Lung (tissue), 12 donors: ENCODE results near the gene NRDE2. TPM values are rescaled to one million over a fixed set of nuclear protein-coding genes. Genes with fewer than 3 reads are reported as not detected.

Source experiments
- ATAC-seq: fragments of 200-7000 bp; cut with Tn5 transposase; one replicate; pipeline ENCODE4 v1.9.1; 2020; ENCODE audit warnings: moderate number of reproducible peaks; ENCODE audit not compliant: insufficient read depth, low FRiP score
- DNase-seq, 3 donors: peaks; one replicate each; pipeline ENCODE4 v3.0.0-alpha.2; 2013 to 2017
- H3K27ac ChIP-seq, 2 donors: one replicate each; pipeline ENCODE4 v1.5.1; 2013; ENCODE audit warnings: mild to moderate bottlenecking in 2 of 2, moderate library complexity in 2 of 2, control low read depth in 1 of 2, inconsistent platforms in 1 of 2, low read depth in 1 of 2, low read length in 1 of 2
- H3K27me3 ChIP-seq, 3 donors: one replicate each; pipeline ENCODE4 v1.5.1; 2013; ENCODE audit warnings: low read length in 2 of 3; ENCODE audit not compliant: control insufficient read depth in 3 of 3, insufficient read depth in 3 of 3
- H3K36me3 ChIP-seq, 4 donors: one replicate each; pipeline ENCODE4 v1.5.1; 2013; ENCODE audit warnings: low read length in 4 of 4, mild to moderate bottlenecking in 1 of 4, moderate library complexity in 1 of 4; ENCODE audit not compliant: control insufficient read depth in 4 of 4, insufficient read depth in 4 of 4
- H3K4me1 ChIP-seq, 5 donors: one replicate each; pipeline ENCODE4 v1.5.1; 2013; ENCODE audit warnings: low read length in 5 of 5, mild to moderate bottlenecking in 2 of 5, moderate library complexity in 1 of 5; ENCODE audit not compliant: control insufficient read depth in 5 of 5, insufficient read depth in 5 of 5
- H3K4me3 ChIP-seq: one replicate; pipeline ENCODE4 v1.5.1; 2013; ENCODE audit warnings: mild to moderate bottlenecking, control low read depth, moderate library complexity
- H3K9ac ChIP-seq, 2 donors: one replicate each; pipeline ENCODE4 v1.5.1; 2013; ENCODE audit warnings: low read length in 2 of 2, control low read depth in 1 of 2; ENCODE audit not compliant: insufficient read depth in 1 of 2
- H3K9me3 ChIP-seq, 4 donors: one replicate each; pipeline ENCODE4 v1.5.1; 2013; ENCODE audit warnings: low read length in 3 of 4, mild to moderate bottlenecking in 1 of 4, moderate library complexity in 1 of 4; ENCODE audit not compliant: control insufficient read depth in 4 of 4, insufficient read depth in 3 of 4
- WGBS, 2 donors: extraction: QIAGEN DNeasy Blood & Tissue Kit; methylation state at CpG; one replicate each; pipeline ENCODE4 v1.1.7; 2013; 5-methylcytosine and 5-hydroxymethylcytosine counted together
- polyA plus RNA-seq, 2 donors: library from polyadenylated mRNA; stranded (reverse); fragments of 200-250 nt; gene quantifications; one replicate each; pipeline ENCODE4 v1.2.1, GENCODE V29; 2013
- total RNA-seq, 2 donors: library from RNA; depleted of rRNA in 1 of 2; stranded (reverse); fragments of >200 nt in 1 of 2; gene quantifications; one replicate each; pipeline ENCODE4 v1.2.1, GENCODE V29; 2014 to 2021
- TF ChIP-seq, protein P1 (sequence below): IDR thresholded peaks from 2 replicates; pipeline ENCODE4 v1.5.1; 2012; ENCODE audit warnings: mild to moderate bottlenecking; ENCODE audit errors: control extremely low read depth, extremely low read depth
- donor health status: control.
- donor health status: control.
- donor health status: Bipolar disorder and iron deficiency.
- donor health status: healthy.
- donor health status: DM: yes; HTN: yes; CAD: no.

The NRDE2 gene
- total and polyA plus RNA-seq, 4 donors, result 7.0 to 21.0 (median 13.3) TPM

- TF ChIP-seq, protein P1, sequence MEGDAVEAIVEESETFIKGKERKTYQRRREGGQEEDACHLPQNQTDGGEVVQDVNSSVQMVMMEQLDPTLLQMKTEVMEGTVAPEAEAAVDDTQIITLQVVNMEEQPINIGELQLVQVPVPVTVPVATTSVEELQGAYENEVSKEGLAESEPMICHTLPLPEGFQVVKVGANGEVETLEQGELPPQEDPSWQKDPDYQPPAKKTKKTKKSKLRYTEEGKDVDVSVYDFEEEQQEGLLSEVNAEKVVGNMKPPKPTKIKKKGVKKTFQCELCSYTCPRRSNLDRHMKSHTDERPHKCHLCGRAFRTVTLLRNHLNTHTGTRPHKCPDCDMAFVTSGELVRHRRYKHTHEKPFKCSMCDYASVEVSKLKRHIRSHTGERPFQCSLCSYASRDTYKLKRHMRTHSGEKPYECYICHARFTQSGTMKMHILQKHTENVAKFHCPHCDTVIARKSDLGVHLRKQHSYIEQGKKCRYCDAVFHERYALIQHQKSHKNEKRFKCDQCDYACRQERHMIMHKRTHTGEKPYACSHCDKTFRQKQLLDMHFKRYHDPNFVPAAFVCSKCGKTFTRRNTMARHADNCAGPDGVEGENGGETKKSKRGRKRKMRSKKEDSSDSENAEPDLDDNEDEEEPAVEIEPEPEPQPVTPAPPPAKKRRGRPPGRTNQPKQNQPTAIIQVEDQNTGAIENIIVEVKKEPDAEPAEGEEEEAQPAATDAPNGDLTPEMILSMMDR, result no peak
- peaks cover 0 to 1% (median 0%) of the 10 kb centered on the region in 5 donors for H3K4me1 ChIP-seq
- peaks cover 3 to 28% (median 12%) of the 10 kb centered on the region in 4 donors for H3K36me3 ChIP-seq
- no peaks in the 10 kb centered on the region for H3K27me3 ChIP-seq
- H3K9ac ChIP-seq, result no peak overlapping the region
- H3K9me3 ChIP-seq, result no peaks in the 10 kb centered on the region
- H3K27ac ChIP-seq, result no peak overlapping the region
- ATAC-seq (no peak), DNase-seq (no peak)
- H3K4me3 ChIP-seq, result no peak overlapping the region
- WGBS, 2 donors, result 83 to 92% methylated on average over 11 of the region's 11 CpGs
These were observed 33.7 kb downstream of the NRDE2 start for GRCh38 chr14:90297876-90298629.

DNA sequence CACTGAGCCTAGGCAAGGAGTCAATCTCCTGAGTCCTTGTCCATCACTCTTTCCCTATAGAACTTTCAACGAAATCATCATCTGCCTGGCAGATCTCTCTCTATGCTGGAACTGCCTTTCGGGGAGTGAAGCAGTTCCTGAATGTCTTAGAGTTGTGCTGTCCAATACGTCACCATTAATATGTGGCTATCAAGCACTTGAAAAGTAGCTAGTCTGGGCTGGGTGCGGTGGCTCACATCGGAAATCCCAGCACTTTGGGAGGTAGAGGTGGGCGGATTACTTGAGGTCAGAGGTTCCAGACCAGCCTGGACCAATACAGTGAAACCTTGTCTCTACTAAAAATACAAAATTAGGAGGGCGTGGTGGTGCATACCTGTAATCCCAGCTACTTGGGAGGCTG lies 35.1 kb downstream of the NRDE2 start:
- 75 to 88% methylated on average over 7 of the region's 7 CpGs for WGBS, 2 donors
- H3K4me3 ChIP-seq, result no peak overlapping the region
- DNase-seq (no peak), ATAC-seq (no peak)
- no peak overlapping the region for H3K9ac ChIP-seq
- H3K27ac ChIP-seq, result peak overlapping the region in 1 of 2 donors; percentile 65
- peaks cover 0 to 1% (median 0%) of the 10 kb centered on the region in 5 donors for H3K4me1 ChIP-seq
- TF ChIP-seq, protein P1, result no peak
- no peaks in the 10 kb centered on the region for H3K9me3 ChIP-seq
- H3K36me3 ChIP-seq, result peaks cover 8 to 38% (median 14%) of the 10 kb centered on the region in 4 donors
- no peaks in the 10 kb centered on the region for H3K27me3 ChIP-seq

GRCh38 chr14:90295870-90296516 lies 35.7 kb downstream of the NRDE2 start:
- Histone ChIP-seq H3K27ac (peak overlapping the region in 1 of 2 donors; percentile 65), H3K27me3 (no peaks in the 10 kb centered on the region), H3K9me3 (no peaks in the 10 kb centered on the region), H3K9ac (no peak overlapping the region), H3K36me3 (peaks cover 8 to 39% (median 16%) of the 10 kb centered on the region in 4 donors), H3K4me3 (no peak overlapping the region), H3K4me1 (peaks cover 0 to 1% (median 0%) of the 10 kb centered on the region in 5 donors)
- TF ChIP-seq, protein P1, result no peak
- 43 to 74% methylated on average over 5 of the region's 5 CpGs for WGBS, 2 donors
- DNase-seq (no peak), ATAC-seq (peak; percentile 37)
